Measurements from ENCODE around the gene MUC5AC. TPM values are rescaled to one million over a fixed set of nuclear protein-coding genes. Genes with fewer than 3 reads are reported as not detected.

The MUC5AC gene
- total RNA-seq, 1 donor = under 0.01 TPM

- Histone ChIP-seq H3K27me3 (ENCODE audit: insufficient read depth, low read length) (no peaks in the 10 kb centered on the region), H3K4me1 (ENCODE audit: insufficient read depth, low read length) (no peaks in the 10 kb centered on the region), H3K4me3 (ENCODE audit: low read length) (no peak overlapping the region), H3K9me3 (ENCODE audit: low read depth, low read length) (no peaks in the 10 kb centered on the region)
Observed at GRCh38 chr11:1117992-1118391, 39.8 kb upstream of the MUC5AC start.

- Histone ChIP-seq H3K27me3 (ENCODE audit: insufficient read depth, low read length) (no peaks in the 10 kb centered on the region), H3K4me3 (ENCODE audit: low read length) (no peak overlapping the region), H3K4me1 (ENCODE audit: insufficient read depth, low read length) (no peaks in the 10 kb centered on the region), H3K9me3 (ENCODE audit: low read depth, low read length) (no peaks in the 10 kb centered on the region)
Observed at GRCh38 chr11:1118755-1119603, 38.8 kb upstream of the MUC5AC start.

GRCh38 chr11:1119604-1120146, 38.1 kb upstream of the MUC5AC start:
- no peaks in the 10 kb centered on the region for H3K27me3 ChIP-seq (ENCODE audit: insufficient read depth, low read length)
- no peak overlapping the region for H3K4me3 ChIP-seq (ENCODE audit: low read length)
- H3K4me1 ChIP-seq (ENCODE audit: insufficient read depth, low read length) = no peaks in the 10 kb centered on the region
- no peaks in the 10 kb centered on the region for H3K9me3 ChIP-seq (ENCODE audit: low read depth, low read length)

GRCh38 chr11:1120532-1121330, 37.0 kb upstream of the MUC5AC start:
- Histone ChIP-seq H3K27me3 (ENCODE audit: insufficient read depth, low read length) (no peaks in the 10 kb centered on the region), H3K4me3 (ENCODE audit: low read length) (no peak overlapping the region), H3K4me1 (ENCODE audit: insufficient read depth, low read length) (no peaks in the 10 kb centered on the region), H3K9me3 (ENCODE audit: low read depth, low read length) (no peaks in the 10 kb centered on the region)

DNA sequence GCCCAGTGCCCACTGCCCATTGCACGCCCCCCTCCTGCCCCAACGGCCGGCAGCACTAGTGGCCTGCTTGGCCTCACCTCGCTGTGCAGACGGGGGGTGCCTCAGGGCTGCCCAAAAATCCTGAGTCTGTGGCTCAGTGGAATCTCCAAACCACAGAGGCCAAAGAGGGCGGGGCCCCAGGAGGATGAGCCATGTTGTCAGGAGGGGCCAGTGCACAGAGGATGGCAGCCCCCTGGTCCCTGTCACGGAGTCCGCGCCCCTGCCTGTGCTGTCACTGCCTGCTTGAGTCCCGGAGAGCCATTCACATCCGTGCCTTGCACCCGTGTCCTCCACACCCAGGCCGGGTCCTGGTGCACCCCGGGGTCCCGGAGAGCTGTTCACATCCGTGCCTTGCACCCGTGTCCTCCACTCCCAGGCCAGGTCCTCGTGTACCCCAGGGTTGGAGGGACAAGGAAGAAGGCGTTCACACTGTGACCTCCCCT, 36.4 kb upstream of the MUC5AC start:
- no peaks in the 10 kb centered on the region for H3K4me1 ChIP-seq (ENCODE audit: insufficient read depth, low read length)
- no peaks in the 10 kb centered on the region for H3K27me3 ChIP-seq (ENCODE audit: insufficient read depth, low read length)
- H3K9me3 ChIP-seq (ENCODE audit: low read depth, low read length) = no peaks in the 10 kb centered on the region
- no peak overlapping the region for H3K4me3 ChIP-seq (ENCODE audit: low read length)

GRCh38 chr11:1121813-1122663, 35.7 kb upstream of the MUC5AC start:
- Histone ChIP-seq H3K9me3 (ENCODE audit: low read depth, low read length) (no peaks in the 10 kb centered on the region), H3K27me3 (ENCODE audit: insufficient read depth, low read length) (no peaks in the 10 kb centered on the region), H3K4me1 (ENCODE audit: insufficient read depth, low read length) (no peaks in the 10 kb centered on the region), H3K4me3 (ENCODE audit: low read length) (no peak overlapping the region)

DNA sequence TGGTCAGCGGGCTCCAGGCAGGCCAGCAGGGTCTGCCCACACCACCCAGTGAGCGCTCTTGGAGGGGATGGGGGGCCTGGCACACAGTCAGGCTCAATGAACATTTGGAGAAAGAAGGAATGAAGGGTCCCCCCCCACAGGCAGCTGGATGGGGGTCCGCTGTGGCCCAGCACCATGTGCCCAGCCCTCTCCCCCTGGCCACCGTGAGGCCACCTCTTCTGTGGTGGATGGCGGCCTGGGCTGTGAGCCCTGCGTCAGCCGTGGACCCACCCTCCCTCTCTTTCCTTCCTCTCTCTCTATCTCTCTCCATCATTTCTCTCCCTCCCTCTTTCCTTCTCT, 35.1 kb upstream of the MUC5AC start:
- Histone ChIP-seq H3K9me3 (ENCODE audit: low read depth, low read length) (no peaks in the 10 kb centered on the region), H3K4me1 (ENCODE audit: insufficient read depth, low read length) (no peaks in the 10 kb centered on the region), H3K27me3 (ENCODE audit: insufficient read depth, low read length) (no peaks in the 10 kb centered on the region), H3K4me3 (ENCODE audit: low read length) (no peak overlapping the region)

DNA sequence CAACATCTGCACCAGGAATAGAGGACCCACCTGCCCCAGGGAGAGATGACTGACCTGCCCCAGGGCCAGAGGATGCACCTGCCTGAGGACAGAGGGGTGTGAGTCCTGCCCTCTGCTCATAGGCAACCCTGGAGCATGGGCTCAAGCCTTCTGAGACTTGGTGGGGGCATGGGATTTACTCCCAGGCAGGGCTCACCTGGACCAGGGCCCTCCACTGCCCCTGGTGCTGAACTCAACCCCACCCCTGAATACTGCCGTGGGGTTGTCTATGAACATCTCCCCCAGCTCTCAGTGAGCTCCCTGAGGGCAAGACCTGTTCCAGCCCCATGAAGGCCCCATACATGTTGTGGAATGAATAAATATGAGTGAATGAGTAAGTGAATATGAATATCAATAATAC, 33.8 kb upstream of the MUC5AC start:
- Histone ChIP-seq H3K9me3 (ENCODE audit: low read depth, low read length) (no peaks in the 10 kb centered on the region), H3K4me3 (ENCODE audit: low read length) (no peak overlapping the region)

DNA sequence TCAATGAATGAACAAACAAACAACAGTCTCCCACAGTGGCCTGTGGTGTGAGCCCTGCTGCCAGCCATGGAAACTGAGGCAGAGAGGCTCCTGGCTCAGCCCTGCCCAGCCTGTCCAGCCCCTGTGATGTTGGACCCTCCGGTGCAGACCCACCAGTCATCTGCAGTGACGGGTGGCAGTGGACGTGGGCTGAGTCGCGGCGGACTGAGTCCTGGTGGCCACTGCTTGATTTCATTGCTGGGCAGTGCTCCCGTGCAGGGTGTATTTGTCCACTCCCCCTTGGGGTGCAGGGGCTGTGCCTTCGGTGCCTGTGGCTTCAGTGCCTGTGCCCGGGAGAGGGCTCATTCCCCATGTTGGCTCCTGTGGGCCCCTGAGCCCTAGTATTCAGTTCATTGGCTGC, 31.9 kb upstream of the MUC5AC start:
- Histone ChIP-seq H3K4me3 (ENCODE audit: low read length) (no peak overlapping the region), H3K9me3 (ENCODE audit: low read depth, low read length) (no peaks in the 10 kb centered on the region), H3K27me3 (ENCODE audit: insufficient read depth, low read length) (no peaks in the 10 kb centered on the region), H3K4me1 (ENCODE audit: insufficient read depth, low read length) (no peaks in the 10 kb centered on the region)

More for the DNA sequence above, 33.8 kb upstream of the MUC5AC start:
- no peaks in the 10 kb centered on the region for H3K27me3 ChIP-seq (ENCODE audit: insufficient read depth, low read length)
- no peaks in the 10 kb centered on the region for H3K4me1 ChIP-seq (ENCODE audit: insufficient read depth, low read length)

DNA sequence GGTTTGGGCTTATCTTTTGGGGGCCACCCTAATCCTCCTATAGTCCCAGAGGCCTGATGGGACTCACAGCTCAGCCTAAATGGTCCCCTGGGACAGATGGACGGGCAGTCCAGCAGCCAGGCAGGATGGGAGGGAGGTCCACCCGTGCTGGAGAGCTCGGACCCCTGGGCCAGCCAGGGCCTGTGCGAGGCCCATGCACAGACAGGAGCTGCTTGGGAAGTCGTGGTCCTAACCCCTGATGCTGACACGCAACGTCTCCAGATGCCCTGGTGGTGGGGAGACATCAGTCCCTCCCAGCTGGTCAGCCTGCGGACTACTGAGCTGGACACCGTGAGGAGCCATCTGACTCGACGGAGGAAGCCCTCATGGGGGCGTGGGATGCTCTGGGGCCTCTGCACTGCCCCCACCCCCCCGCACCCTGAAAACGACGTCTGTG, 31.2 kb upstream of the MUC5AC start:
- Histone ChIP-seq H3K4me1 (ENCODE audit: insufficient read depth, low read length) (no peaks in the 10 kb centered on the region), H3K9me3 (ENCODE audit: low read depth, low read length) (no peaks in the 10 kb centered on the region), H3K27me3 (ENCODE audit: insufficient read depth, low read length) (no peaks in the 10 kb centered on the region), H3K4me3 (ENCODE audit: low read length) (no peak overlapping the region)

DNA sequence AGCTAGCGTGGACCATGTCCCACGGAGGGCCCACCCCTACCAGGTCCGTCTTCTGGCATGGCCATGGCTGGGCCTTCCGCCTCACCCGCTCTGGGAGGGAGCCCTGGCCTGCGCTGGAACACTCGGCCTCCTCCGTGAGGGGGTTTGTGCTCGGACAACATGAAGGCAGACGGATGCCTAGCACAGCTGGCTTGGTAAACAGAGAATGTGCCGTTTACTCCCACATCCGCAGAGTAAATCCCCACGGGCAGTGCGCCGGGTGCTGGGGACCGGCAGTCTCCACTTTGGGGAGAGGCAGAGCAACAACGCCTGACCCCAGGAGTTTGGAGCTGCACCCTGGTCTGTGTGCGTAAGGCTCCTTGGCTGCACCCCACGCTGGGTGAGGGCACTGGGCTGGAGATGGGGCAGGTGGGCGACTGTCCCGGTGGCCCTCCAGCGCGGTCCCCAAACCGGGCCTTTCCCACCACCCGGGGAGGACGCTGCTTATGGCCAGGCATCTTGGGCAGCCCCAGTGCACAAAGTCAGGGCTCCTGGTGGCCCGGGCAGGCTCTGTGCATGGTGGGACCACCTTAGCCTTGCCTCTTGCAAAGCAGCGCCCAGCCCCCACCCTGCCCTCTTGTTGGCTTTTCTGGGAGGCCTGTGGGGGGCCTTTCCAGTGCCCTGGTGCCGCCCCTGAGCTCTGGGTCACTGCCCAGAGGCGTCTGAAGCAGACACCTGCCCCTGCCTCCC, 30.7 kb upstream of the MUC5AC start:
- Histone ChIP-seq H3K27me3 (ENCODE audit: insufficient read depth, low read length) (no peaks in the 10 kb centered on the region), H3K4me3 (ENCODE audit: low read length) (no peak overlapping the region), H3K4me1 (ENCODE audit: insufficient read depth, low read length) (no peaks in the 10 kb centered on the region), H3K9me3 (ENCODE audit: low read depth, low read length) (no peaks in the 10 kb centered on the region)

GRCh38 chr11:1127664-1128162, 30.0 kb upstream of the MUC5AC start:
- H3K9me3 ChIP-seq (ENCODE audit: low read depth, low read length) = no peaks in the 10 kb centered on the region
- H3K4me1 ChIP-seq (ENCODE audit: insufficient read depth, low read length) = no peaks in the 10 kb centered on the region
- H3K4me3 ChIP-seq (ENCODE audit: low read length) = no peak overlapping the region
- H3K27me3 ChIP-seq (ENCODE audit: insufficient read depth, low read length) = no peaks in the 10 kb centered on the region

DNA sequence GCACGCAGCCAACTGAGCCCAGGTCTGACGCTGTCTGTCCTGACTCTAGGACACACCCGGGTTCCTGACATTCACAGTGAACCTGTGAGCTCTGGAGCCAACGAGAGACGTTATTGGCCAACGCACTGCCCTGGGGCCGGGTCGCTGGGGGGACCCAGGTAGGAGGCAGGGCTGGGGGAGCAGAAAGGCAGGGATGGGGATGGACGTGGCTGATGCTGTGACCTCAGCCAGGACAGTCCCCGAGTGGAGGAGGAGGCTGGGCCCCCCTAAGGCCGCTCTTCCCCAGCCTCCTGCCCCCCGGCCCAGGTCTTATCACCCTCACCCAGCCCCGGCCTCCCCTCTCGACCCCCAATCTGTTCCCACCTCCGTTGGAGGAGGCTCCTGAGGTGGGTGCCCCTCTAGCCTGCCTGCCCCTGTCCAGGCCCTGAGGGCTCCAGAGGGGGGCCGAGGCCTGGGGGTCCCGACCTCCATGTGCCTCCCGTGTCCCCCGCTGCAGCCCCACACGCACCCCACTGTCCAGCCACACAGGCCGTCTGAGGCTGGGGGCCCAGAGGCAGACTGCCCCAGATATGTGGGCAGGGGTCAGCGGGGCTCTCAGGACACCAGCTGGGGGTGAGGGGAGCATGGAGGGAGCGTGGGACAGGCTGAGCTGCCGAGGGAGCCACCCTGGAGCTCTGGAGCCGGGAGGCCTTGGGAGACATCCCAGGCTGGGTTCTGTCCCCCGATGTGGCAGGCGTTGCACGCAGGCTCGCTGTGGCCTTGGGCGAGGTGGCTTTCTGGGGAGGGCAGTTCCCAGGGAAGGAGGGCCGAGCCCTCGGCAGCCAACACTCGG, 29.2 kb upstream of the MUC5AC start:
- Histone ChIP-seq H3K4me3 (ENCODE audit: low read length) (no peak overlapping the region), H3K9me3 (ENCODE audit: low read depth, low read length) (no peaks in the 10 kb centered on the region), H3K27me3 (ENCODE audit: insufficient read depth, low read length) (no peaks in the 10 kb centered on the region), H3K4me1 (ENCODE audit: insufficient read depth, low read length) (no peaks in the 10 kb centered on the region)
